PFSK-1 (cell line): ENCODE measurements around the gene NMNAT1.

Experiments used
- FOXP2 ChIP-seq: optimal IDR thresholded peaks from 2 replicates; pipeline ENCODE3; 2011; ENCODE audit warnings: borderline replicate concordance, control low read depth, inconsistent platforms; ENCODE audit not compliant: insufficient read depth; ENCODE audit errors: extremely low read length, extremely low read depth
- POLR2AphosphoS5 ChIP-seq: IDR thresholded peaks from 2 replicates; pipeline ENCODE4 v1.6.1; 2012; ENCODE audit warnings: low read depth, mild to moderate bottlenecking, control low read depth, low read length, moderate library complexity
- REST ChIP-seq, 2 experiments: IDR thresholded peaks; 2 replicates each; pipeline versions ENCODE4 v1.6.1 to v1.8.0; 2011 to 2012; ENCODE audit warnings: low read depth in 2 of 2, low read length in 2 of 2, control low read depth in 1 of 2, inconsistent platforms in 1 of 2, mild to moderate bottlenecking in 1 of 2, moderate library complexity in 1 of 2; ENCODE audit not compliant: insufficient read depth in 1 of 2
- SIN3A ChIP-seq: IDR thresholded peaks from 2 replicates; pipeline ENCODE4 v1.6.1; 2012; ENCODE audit warnings: mild to moderate bottlenecking, low read length, moderate library complexity, borderline replicate concordance; ENCODE audit not compliant: insufficient read depth
- TAF1 ChIP-seq: IDR thresholded peaks from 2 replicates; pipeline ENCODE4 v1.6.1; 2012; ENCODE audit warnings: low read length, control low read depth, borderline replicate concordance; ENCODE audit not compliant: insufficient read depth

Gene NMNAT1

GRCh38 chr1:10001016-10001665 lies 57.9 kb downstream of the NMNAT1 start:
- TF ChIP-seq TAF1, result no peak
- no peak for TF ChIP-seq SIN3A
- TF ChIP-seq FOXP2, result no peak
- no peak for TF ChIP-seq REST (IDR thresholded peaks at IDR 0.05; ENCODE audit: insufficient read depth in 1 of 2, low read depth in 2 of 2, low read length in 2 of 2)
- TF ChIP-seq POLR2AphosphoS5, result no peak

- TF ChIP-seq TAF1 (no peak), SIN3A (no peak), POLR2AphosphoS5 (no peak), FOXP2 (no peak), REST (IDR thresholded peaks at IDR 0.05; ENCODE audit: insufficient read depth in 1 of 2, low read depth in 2 of 2, low read length in 2 of 2) (no peak)
Observed at GRCh38 chr1:10007169-10007568, 63.9 kb downstream of the NMNAT1 start.

- TF ChIP-seq TAF1, result no peak
- TF ChIP-seq POLR2AphosphoS5, result no peak
Observed at GRCh38 chr1:10014016-10014415, 70.7 kb downstream of the NMNAT1 start.

- TF ChIP-seq REST (IDR thresholded peaks at IDR 0.05; ENCODE audit: insufficient read depth in 1 of 2, low read depth in 2 of 2, low read length in 2 of 2), result no peak
- no peak for TF ChIP-seq POLR2AphosphoS5
- no peak for TF ChIP-seq SIN3A
- no peak for TF ChIP-seq TAF1
- no peak for TF ChIP-seq FOXP2
Observed at GRCh38 chr1:10019561-10019960, 76.3 kb downstream of the NMNAT1 start.

- TF ChIP-seq FOXP2 (no peak), POLR2AphosphoS5 (no peak), TAF1 (no peak), REST (IDR thresholded peaks at IDR 0.05; ENCODE audit: insufficient read depth in 1 of 2, low read depth in 2 of 2, low read length in 2 of 2) (no peak), SIN3A (no peak)
Observed at GRCh38 chr1:10020086-10020485, 76.8 kb downstream of the NMNAT1 start.
